ENCODE measurements around the gene MYPN. TPM values are rescaled to one million over a fixed set of nuclear protein-coding genes. Genes with fewer than 3 reads are reported as not detected.

Gene MYPN
- total and polyA plus RNA-seq, 2 donors: 0.11 to 0.19 TPM

- 97% methylated on average over 3 of the region's 3 CpGs for WGBS
- H3K27me3 ChIP-seq (ENCODE audit: control insufficient read depth in 2 of 2, insufficient read depth in 1 of 2, low read length in 1 of 2): no peaks in the 10 kb centered on the region
- H3K27ac ChIP-seq (ENCODE audit: low read depth in 1 of 2, low read length in 1 of 2): no peak overlapping the region
- DNase-seq (ENCODE audit: low read depth in 6 of 9, low spot score in 9 of 9): no peak
- H3K36me3 ChIP-seq (ENCODE audit: control insufficient read depth in 2 of 2, insufficient read depth in 2 of 2, low read length in 1 of 2): no peaks in the 10 kb centered on the region
- no peaks in the 10 kb centered on the region for H3K9me3 ChIP-seq (ENCODE audit: control insufficient read depth in 2 of 2, insufficient read depth in 1 of 2, low read length in 1 of 2)
- no peak overlapping the region for H3K4me3 ChIP-seq (ENCODE audit: low read length in 2 of 2)
- no peaks in the 10 kb centered on the region for H3K4me1 ChIP-seq (ENCODE audit: control insufficient read depth in 2 of 2, insufficient read depth in 2 of 2, low read length in 2 of 2)
Observed at GRCh38 chr10:68103901-68104300, 5.4 kb upstream of the MYPN start.

GRCh38 chr10:68105820-68106219 is 3.5 kb upstream of the MYPN start:
- no peak overlapping the region for H3K27ac ChIP-seq (ENCODE audit: low read depth in 1 of 2, low read length in 1 of 2)
- no peak overlapping the region for H3K4me3 ChIP-seq (ENCODE audit: low read length in 2 of 2)
- DNase-seq (ENCODE audit: low read depth in 6 of 9, low spot score in 9 of 9): no peak
- no peaks in the 10 kb centered on the region for H3K9me3 ChIP-seq (ENCODE audit: control insufficient read depth in 2 of 2, insufficient read depth in 1 of 2, low read length in 1 of 2)
- H3K4me1 ChIP-seq (ENCODE audit: control insufficient read depth in 2 of 2, insufficient read depth in 2 of 2, low read length in 2 of 2): no peaks in the 10 kb centered on the region
- H3K27me3 ChIP-seq (ENCODE audit: control insufficient read depth in 2 of 2, insufficient read depth in 1 of 2, low read length in 1 of 2): no peaks in the 10 kb centered on the region
- WGBS: 96% methylated on average over 3 of the region's 3 CpGs
- no peaks in the 10 kb centered on the region for H3K36me3 ChIP-seq (ENCODE audit: control insufficient read depth in 2 of 2, insufficient read depth in 2 of 2, low read length in 1 of 2)

GRCh38 chr10:68106656-68107055 is 2.6 kb upstream of the MYPN start:
- Histone ChIP-seq H3K4me3 (ENCODE audit: low read length in 2 of 2) (no peak overlapping the region), H3K4me1 (ENCODE audit: control insufficient read depth in 2 of 2, insufficient read depth in 2 of 2, low read length in 2 of 2) (no peaks in the 10 kb centered on the region), H3K27me3 (ENCODE audit: control insufficient read depth in 2 of 2, insufficient read depth in 1 of 2, low read length in 1 of 2) (no peaks in the 10 kb centered on the region), H3K36me3 (ENCODE audit: control insufficient read depth in 2 of 2, insufficient read depth in 2 of 2, low read length in 1 of 2) (no peaks in the 10 kb centered on the region), H3K9me3 (ENCODE audit: control insufficient read depth in 2 of 2, insufficient read depth in 1 of 2, low read length in 1 of 2) (no peaks in the 10 kb centered on the region), H3K27ac (ENCODE audit: low read depth in 1 of 2, low read length in 1 of 2) (no peak overlapping the region)
- 86% methylated on average over 3 of the region's 3 CpGs for WGBS
- DNase-seq (ENCODE audit: low read depth in 6 of 9, low spot score in 9 of 9): no peak

- H3K36me3 ChIP-seq (ENCODE audit: control insufficient read depth in 2 of 2, insufficient read depth in 2 of 2, low read length in 1 of 2): no peaks in the 10 kb centered on the region
- no peak overlapping the region for H3K27ac ChIP-seq (ENCODE audit: low read depth in 1 of 2, low read length in 1 of 2)
- no peaks in the 10 kb centered on the region for H3K4me1 ChIP-seq (ENCODE audit: control insufficient read depth in 2 of 2, insufficient read depth in 2 of 2, low read length in 2 of 2)
- WGBS: 98% methylated on average over 1 of the region's 1 CpG
- DNase-seq (ENCODE audit: low read depth in 6 of 9, low spot score in 9 of 9): no peak
- H3K27me3 ChIP-seq (ENCODE audit: control insufficient read depth in 2 of 2, insufficient read depth in 1 of 2, low read length in 1 of 2): no peaks in the 10 kb centered on the region
- no peak overlapping the region for H3K4me3 ChIP-seq (ENCODE audit: low read length in 2 of 2)
- H3K9me3 ChIP-seq (ENCODE audit: control insufficient read depth in 2 of 2, insufficient read depth in 1 of 2, low read length in 1 of 2): no peaks in the 10 kb centered on the region
Observed at GRCh38 chr10:68107651-68108050, 1.6 kb upstream of the MYPN start.

GRCh38 chr10:68108051-68108450 is 1.2 kb upstream of the MYPN start:
- H3K36me3 ChIP-seq (ENCODE audit: control insufficient read depth in 2 of 2, insufficient read depth in 2 of 2, low read length in 1 of 2): no peaks in the 10 kb centered on the region
- no peak for DNase-seq (ENCODE audit: low read depth in 6 of 9, low spot score in 9 of 9)
- H3K27ac ChIP-seq (ENCODE audit: low read depth in 1 of 2, low read length in 1 of 2): no peak overlapping the region
- H3K4me1 ChIP-seq (ENCODE audit: control insufficient read depth in 2 of 2, insufficient read depth in 2 of 2, low read length in 2 of 2): no peaks in the 10 kb centered on the region
- no peaks in the 10 kb centered on the region for H3K27me3 ChIP-seq (ENCODE audit: control insufficient read depth in 2 of 2, insufficient read depth in 1 of 2, low read length in 1 of 2)
- WGBS: 95% methylated on average over 3 of the region's 3 CpGs
- H3K4me3 ChIP-seq (ENCODE audit: low read length in 2 of 2): no peak overlapping the region
- H3K9me3 ChIP-seq (ENCODE audit: control insufficient read depth in 2 of 2, insufficient read depth in 1 of 2, low read length in 1 of 2): no peaks in the 10 kb centered on the region

GRCh38 chr10:68108653-68109052 is 635 bp upstream of the MYPN start:
- H3K36me3 ChIP-seq (ENCODE audit: control insufficient read depth in 2 of 2, insufficient read depth in 2 of 2, low read length in 1 of 2): no peaks in the 10 kb centered on the region
- H3K27me3 ChIP-seq (ENCODE audit: control insufficient read depth in 2 of 2, insufficient read depth in 1 of 2, low read length in 1 of 2): no peaks in the 10 kb centered on the region
- H3K27ac ChIP-seq (ENCODE audit: low read depth in 1 of 2, low read length in 1 of 2): no peak overlapping the region
- no peak overlapping the region for H3K4me3 ChIP-seq (ENCODE audit: low read length in 2 of 2)
- H3K9me3 ChIP-seq (ENCODE audit: control insufficient read depth in 2 of 2, insufficient read depth in 1 of 2, low read length in 1 of 2): no peaks in the 10 kb centered on the region
- 93% methylated on average over 11 of the region's 11 CpGs for WGBS
- no peak for DNase-seq (ENCODE audit: low read depth in 6 of 9, low spot score in 9 of 9)
- no peaks in the 10 kb centered on the region for H3K4me1 ChIP-seq (ENCODE audit: control insufficient read depth in 2 of 2, insufficient read depth in 2 of 2, low read length in 2 of 2)

GRCh38 chr10:68110027-68110426 is 739 bp downstream of the MYPN start:
- no peaks in the 10 kb centered on the region for H3K36me3 ChIP-seq (ENCODE audit: control insufficient read depth in 2 of 2, insufficient read depth in 2 of 2, low read length in 1 of 2)
- H3K27ac ChIP-seq (ENCODE audit: low read depth in 1 of 2, low read length in 1 of 2): no peak overlapping the region
- no peaks in the 10 kb centered on the region for H3K4me1 ChIP-seq (ENCODE audit: control insufficient read depth in 2 of 2, insufficient read depth in 2 of 2, low read length in 2 of 2)
- DNase-seq (ENCODE audit: low read depth in 6 of 9, low spot score in 9 of 9): no peak
- H3K4me3 ChIP-seq (ENCODE audit: low read length in 2 of 2): no peak overlapping the region
- H3K27me3 ChIP-seq (ENCODE audit: control insufficient read depth in 2 of 2, insufficient read depth in 1 of 2, low read length in 1 of 2): no peaks in the 10 kb centered on the region
- no peaks in the 10 kb centered on the region for H3K9me3 ChIP-seq (ENCODE audit: control insufficient read depth in 2 of 2, insufficient read depth in 1 of 2, low read length in 1 of 2)
- WGBS: 95% methylated on average over 2 of the region's 2 CpGs

GRCh38 chr10:68111584-68111983 is 2.3 kb downstream of the MYPN start:
- no peaks in the 10 kb centered on the region for H3K9me3 ChIP-seq (ENCODE audit: control insufficient read depth in 2 of 2, insufficient read depth in 1 of 2, low read length in 1 of 2)
- H3K36me3 ChIP-seq (ENCODE audit: control insufficient read depth in 2 of 2, insufficient read depth in 2 of 2, low read length in 1 of 2): no peaks in the 10 kb centered on the region
- H3K27ac ChIP-seq (ENCODE audit: low read depth in 1 of 2, low read length in 1 of 2): no peak overlapping the region
- H3K4me3 ChIP-seq (ENCODE audit: low read length in 2 of 2): no peak overlapping the region
- H3K4me1 ChIP-seq (ENCODE audit: control insufficient read depth in 2 of 2, insufficient read depth in 2 of 2, low read length in 2 of 2): no peaks in the 10 kb centered on the region
- DNase-seq (ENCODE audit: low read depth in 6 of 9, low spot score in 9 of 9): no peak
- H3K27me3 ChIP-seq (ENCODE audit: control insufficient read depth in 2 of 2, insufficient read depth in 1 of 2, low read length in 1 of 2): no peaks in the 10 kb centered on the region
- 96% methylated on average over 2 of the region's 2 CpGs for WGBS

GRCh38 chr10:68112837-68113236 is 3.5 kb downstream of the MYPN start:
- DNase-seq (ENCODE audit: low read depth in 6 of 9, low spot score in 9 of 9): no peak
- Histone ChIP-seq H3K36me3 (ENCODE audit: control insufficient read depth in 2 of 2, insufficient read depth in 2 of 2, low read length in 1 of 2) (no peaks in the 10 kb centered on the region), H3K27ac (ENCODE audit: low read depth in 1 of 2, low read length in 1 of 2) (no peak overlapping the region), H3K27me3 (ENCODE audit: control insufficient read depth in 2 of 2, insufficient read depth in 1 of 2, low read length in 1 of 2) (no peaks in the 10 kb centered on the region), H3K4me1 (ENCODE audit: control insufficient read depth in 2 of 2, insufficient read depth in 2 of 2, low read length in 2 of 2) (no peaks in the 10 kb centered on the region), H3K9me3 (ENCODE audit: control insufficient read depth in 2 of 2, insufficient read depth in 1 of 2, low read length in 1 of 2) (no peaks in the 10 kb centered on the region), H3K4me3 (ENCODE audit: low read length in 2 of 2) (no peak overlapping the region)
- WGBS: 98% methylated on average over 1 of the region's 1 CpG

GRCh38 chr10:68118657-68119056 is 9.4 kb downstream of the MYPN start:
- DNase-seq (ENCODE audit: low read depth in 6 of 9, low spot score in 9 of 9): no peak
- Histone ChIP-seq H3K27me3 (ENCODE audit: control insufficient read depth in 2 of 2, insufficient read depth in 1 of 2, low read length in 1 of 2) (no peaks in the 10 kb centered on the region), H3K9me3 (ENCODE audit: control insufficient read depth in 2 of 2, insufficient read depth in 1 of 2, low read length in 1 of 2) (no peaks in the 10 kb centered on the region), H3K27ac (ENCODE audit: low read depth in 1 of 2, low read length in 1 of 2) (no peak overlapping the region), H3K4me3 (ENCODE audit: low read length in 2 of 2) (no peak overlapping the region), H3K36me3 (ENCODE audit: control insufficient read depth in 2 of 2, insufficient read depth in 2 of 2, low read length in 1 of 2) (no peaks in the 10 kb centered on the region), H3K4me1 (ENCODE audit: control insufficient read depth in 2 of 2, insufficient read depth in 2 of 2, low read length in 2 of 2) (no peaks in the 10 kb centered on the region)
- WGBS: 92% methylated on average over 3 of the region's 3 CpGs

Data from thymus (tissue), 11 donors.